GM12878 (cell line): Measurements from ENCODE around the gene PRORP. TPM values are rescaled to one million over a fixed set of nuclear protein-coding genes. Genes with fewer than 3 reads are reported as not detected.
"Not testable (repeated sequence)": the region's sequence is repeated elsewhere in the genome, so short reads cannot be mapped to it uniquely, and the experiment has no call there.

ENCODE experiments used
- ATAC-seq: fragments of 200-7000 bp; cut with Tn5 transposase; 3 replicates; pipeline ENCODE4 v1.9.1; 2020; ENCODE audit warnings: mild to moderate bottlenecking, moderate library complexity
- BruUV-seq: library from RNA; stranded (reverse); fragments of 400-500 nt; replicated peaks from 2 replicates; lab custom pipeline; 2021; lab: Mats Ljungman, UMichigan
- CTCF ChIA-PET: fragments of 300-600 bp; sonication (Branson Sonifier 250); formaldehyde crosslinking; extraction: SDS; loops from one replicate; lab custom pipeline; 2021; ENCODE audit warnings: inconsistent platforms; lab: Yijun Ruan, JAX
- POLR2A ChIA-PET: fragments of 350-600 bp; formaldehyde crosslinking; extraction: SDS; loops from one replicate; lab custom pipeline; 2021; ENCODE audit warnings: inconsistent platforms; lab: Charles Lee
- RAD21 ChIA-PET: fragments of 300-600 bp; sonication (Branson Sonifier 250); formaldehyde crosslinking; loops from one replicate; lab custom pipeline; 2023; ENCODE audit warnings: antibody characterized with exemption; ENCODE audit not compliant: unreplicated experiment; lab: Charles Lee
- SMC1A ChIA-PET: fragments of 300-600 bp; sonication (Branson Sonifier 250); formaldehyde crosslinking; loops from one replicate; lab custom pipeline; 2023; ENCODE audit not compliant: unreplicated experiment, uncharacterized antibody; lab: Charles Lee
- DNase-seq: peaks from one replicate; pipeline ENCODE4 v3.0.0-alpha.2; 2011; ENCODE audit warnings: low read depth, low spot score
- FAIRE-seq: peaks from 3 replicates; lab custom pipeline; 2011; peaks lifted over from hg19 to GRCh38; lab: Jason Lieb, UNC
- H2AFZ ChIP-seq: 2 replicates; pipeline ENCODE4 v1.6.0; 2011; ENCODE audit warnings: low read depth, low read length, control low read depth; ENCODE audit not compliant: control insufficient read depth
- H3K27ac ChIP-seq: 2 replicates; pipeline ENCODE4 v1.5.1; 2011; ENCODE audit warnings: control low read depth; ENCODE audit not compliant: control insufficient read depth, insufficient read depth
- H3K27me3 ChIP-seq, 2 experiments: replicated peaks in 1 of 2; 2 replicates each; pipeline versions ENCODE4 v1.6.0 to v1.6.1; 2011; ENCODE audit warnings: low read length in 1 of 2; ENCODE audit not compliant: control insufficient read depth in 2 of 2, insufficient read depth in 2 of 2
- H3K36me3 ChIP-seq, 2 experiments: 2 replicates each; pipeline ENCODE4 v1.5.1; 2011; ENCODE audit warnings: low read length in 1 of 2; ENCODE audit not compliant: control insufficient read depth in 2 of 2, insufficient read depth in 2 of 2
- H3K4me1 ChIP-seq: 2 replicates; pipeline ENCODE4 v1.6.1; 2011; ENCODE audit warnings: mild to moderate bottlenecking, low read length, moderate library complexity, mixed read lengths; ENCODE audit not compliant: control insufficient read depth, insufficient read depth
- H3K4me2 ChIP-seq: 2 replicates; pipeline ENCODE4 v1.6.0; 2011; ENCODE audit warnings: control low read depth; ENCODE audit not compliant: control insufficient read depth, insufficient read depth
- H3K4me3 ChIP-seq: fragments of 200-600 bp; sonication (generic); 2 replicates; pipeline ENCODE4 v1.5.1; 2016
- H3K79me2 ChIP-seq: 2 replicates; pipeline ENCODE4 v1.6.0; 2011; ENCODE audit warnings: low read length; ENCODE audit not compliant: control insufficient read depth, insufficient read depth
- H3K9ac ChIP-seq: 2 replicates; pipeline ENCODE4 v1.8.0; 2011; ENCODE audit warnings: low read length, control low read depth, mixed read lengths; ENCODE audit not compliant: control insufficient read depth, insufficient read depth
- H3K9me3 ChIP-seq: replicated peaks from 3 replicates; pipeline ENCODE4 v1.5.1; 2011; ENCODE audit warnings: mild to moderate bottlenecking, low read length; ENCODE audit not compliant: control insufficient read depth, insufficient read depth
- H4K20me1 ChIP-seq: 2 replicates; pipeline ENCODE4 v1.6.0; 2011; ENCODE audit not compliant: control insufficient read depth, insufficient read depth
- CBFB ChIP-seq: IDR thresholded peaks from 2 replicates; pipeline ENCODE4 v1.6.1; 2016; ENCODE audit warnings: antibody characterized with exemption, low read depth
- MXI1 ChIP-seq: fragments of 150-350 bp; IDR thresholded peaks from 2 replicates; pipeline ENCODE4 v1.6.1; 2011; ENCODE audit warnings: low read depth, mild to moderate bottlenecking, inconsistent platforms, low read length, improper control_type of control experiment
- NRF1 ChIP-seq: conservative IDR thresholded peaks from 2 replicates; pipeline ENCODE4 v1.6.1; 2011; ENCODE audit warnings: mild to moderate bottlenecking, low read depth, low read length, improper control_type of control experiment
- WGBS: methylation state at CpG from one replicate; pipeline ENCODE4 v1.1.6; 2016; ENCODE audit warnings: low lambda C conversion rate; ENCODE audit not compliant: insufficient replicate concordance, insufficient coverage; ENCODE audit errors: missing lambda C conversion rate; 5-methylcytosine and 5-hydroxymethylcytosine counted together
- in situ Hi-C: fragments of 300-500 bp; cut with MboI; formaldehyde crosslinking; loops from 9 replicates; pipeline ENCODE4 v1.14.3; 2018; ENCODE audit warnings: mixed read lengths
- intact Hi-C: fragments of 100-400 bp; cut with micrococcal nuclease; formaldehyde crosslinking; loops from one replicate; pipeline ENCODE4 v1.14.2; 2022; ENCODE audit not compliant: unreplicated experiment
- polyA plus RNA-seq, 11 experiments: library from polyadenylated mRNA; depleted of rRNA in 4 of 11; unstranded in 6 of 11; stranded (reverse) in 5 of 11; fragments of >200 nt; fragmentation: Nextera tagmentation in 4 of 11; fragmentation: Illumina TruSeq in 1 of 11; extraction: Ambion mirVana in 4 of 11; extraction: Trizol in 1 of 11; gene quantifications; 1 replicate in 1 of 11; 2 replicates in 10 of 11; pipeline versions ENCODE4 v1.2.1 to v1.2.3, GENCODE V29; 2011 to 2016; ENCODE audit warnings: inconsistent platforms in 2 of 11, missing spikeins in 2 of 11, low read depth in 1 of 11
- total RNA-seq, 4 experiments: library from RNA; depleted of rRNA in 3 of 4; stranded (reverse); fragments of >200 nt in 3 of 4; fragmentation: Illumina TruSeq in 1 of 4; extraction: Trizol in 1 of 4; gene quantifications; 2 replicates each; pipeline versions ENCODE4 v1.2.1 to v1.2.3, GENCODE V29; 2013 to 2021

PRORP gene
- total and polyA plus RNA-seq, 10 of the 15 experiments (the other 5 are each of a cell fraction or from before 2014, with no cell fraction given): 38.8 to 61.3 (median 46.7) TPM

- H3K36me3 ChIP-seq: peaks cover 0 to 4% of the 10 kb centered on the region in 2 experiments; a peak in 1 of 4 replicates
- RAD21 ChIA-PET: interaction anchor here (1.2 to 2.3 kb wide), 2 partner anchors 8 to 81 kb away, joined by 4 to 9 read pairs; no protein-coding TSS in a partner anchor
- CTCF ChIA-PET: interaction anchor here (3.2 kb wide), 1 partner anchor 9 kb away, joined by 21 read pairs; no protein-coding TSS in a partner anchor
Measured at GRCh38 chr14:35149239-35149638, 26.9 kb downstream of the PRORP start.

DNA sequence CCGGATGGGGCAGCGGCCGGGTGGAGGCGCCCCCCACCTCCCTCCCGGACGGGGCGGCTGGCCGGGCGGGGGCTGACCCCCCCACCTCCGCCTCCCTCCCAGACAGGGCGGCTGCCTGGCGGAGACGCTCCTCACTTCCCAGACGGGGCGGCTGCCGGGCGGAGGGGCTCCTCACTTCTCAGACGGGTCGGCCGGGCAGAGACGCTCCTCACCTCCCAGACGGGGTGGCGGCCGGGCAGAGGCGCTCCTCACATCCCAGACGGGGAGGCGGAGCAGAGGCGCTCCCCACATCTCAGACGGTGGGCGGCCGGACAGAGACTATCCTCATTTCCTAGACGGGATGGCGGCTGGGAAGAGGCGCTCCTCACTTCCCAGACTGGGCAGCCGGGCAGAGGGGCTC, 30.2 kb downstream of the PRORP start:
- POLR2A ChIA-PET: not testable (repeated sequence)

More at GRCh38 chr14:35149239-35149638, 26.9 kb downstream of the PRORP start:
- Histone ChIP-seq H3K4me1 (peaks cover 7% of the 10 kb centered on the region), H2AFZ (no peak overlapping the region), H3K4me2 (no peak overlapping the region), H4K20me1 (no peaks in the 10 kb centered on the region), H3K9me3 (no peaks in the 10 kb centered on the region), H3K4me3 (no peak overlapping the region), H3K27me3 (no peaks in the 10 kb centered on the region), H3K79me2 (peaks cover 2% of the 10 kb centered on the region), H3K27ac (no peak overlapping the region), H3K9ac (no peak overlapping the region)
- intact Hi-C loops: no loop called here
- BruUV-seq: no TSS peak
- TF ChIP-seq CBFB: no peak
- no peak for TF ChIP-seq NRF1
- TF ChIP-seq MXI1: no peak
- ChIA-PET POLR2A (no interaction called here), SMC1A (interaction anchor here (0.8 to 2.5 kb wide), 4 partner anchors 9 to 256 kb away, joined by 3 to 9 read pairs (median 4); partner anchors contain the start of gene NFKBIA)
- ATAC-seq (no peak), DNase-seq (no peak), FAIRE-seq (no peak)
- 95% methylated on average over 4 of the region's 4 CpGs for WGBS
- in situ Hi-C loops: no loop called here

More for the DNA sequence above, 30.2 kb downstream of the PRORP start:
- RAD21 ChIA-PET, H3K27ac ChIP-seq, H4K20me1 ChIP-seq, in situ Hi-C loops, H3K9ac ChIP-seq, H3K4me1 ChIP-seq, H3K4me3 ChIP-seq, FAIRE-seq, H3K36me3 ChIP-seq, H3K79me2 ChIP-seq, H2AFZ ChIP-seq, H3K4me2 ChIP-seq, H3K9me3 ChIP-seq, DNase-seq, intact Hi-C loops, BruUV-seq, H3K27me3 ChIP-seq, SMC1A ChIA-PET, CTCF ChIA-PET, ATAC-seq: not testable (repeated sequence)
- WGBS: 99% methylated on average over 14 of the region's 35 CpGs
